Smooth muscle cell (in vitro differentiated cells): ENCODE data around the gene TSPAN33. TPM values are rescaled to one million over a fixed set of nuclear protein-coding genes. Genes with fewer than 3 reads are reported as not detected.

Source experiments
- DNase-seq: peaks from one replicate; lab custom pipeline; 2025; ENCODE audit not compliant: unreplicated experiment; lab: John Stamatoyannopoulos, UW
- H2AFZ ChIP-seq: fragments of 200-600 bp; sonication (generic); 2 replicates; pipeline ENCODE4 v1.6.0; 2016; ENCODE audit warnings: antibody characterized with exemption, low read depth, mild to moderate bottlenecking
- H3F3A ChIP-seq: fragments of 200-600 bp; sonication (generic); 2 replicates; pipeline ENCODE4 v1.6.0; 2017; ENCODE audit warnings: antibody characterized with exemption, low read depth
- H3K27ac ChIP-seq: fragments of 200-600 bp; sonication (generic); 2 replicates; pipeline ENCODE4 v1.5.1; 2016; ENCODE audit warnings: low read depth, mild to moderate bottlenecking
- H3K27me3 ChIP-seq: fragments of 200-600 bp; sonication (generic); 2 replicates; pipeline ENCODE4 v1.6.1; 2016; ENCODE audit warnings: low read depth, mild to moderate bottlenecking
- H3K36me3 ChIP-seq: fragments of 200-600 bp; sonication (generic); 2 replicates; pipeline ENCODE4 v1.5.1; 2016; ENCODE audit warnings: low read depth
- H3K4me1 ChIP-seq: fragments of 200-600 bp; sonication (generic); 2 replicates; pipeline ENCODE4 v1.5.1; 2016; ENCODE audit warnings: low read depth
- H3K4me2 ChIP-seq: fragments of 200-600 bp; sonication (generic); 2 replicates; pipeline ENCODE4 v1.6.0; 2016; ENCODE audit warnings: mild to moderate bottlenecking
- H3K4me3 ChIP-seq: fragments of 200-600 bp; sonication (generic); 2 replicates; pipeline ENCODE4 v1.5.1; 2016; ENCODE audit warnings: mild to moderate bottlenecking
- H3K79me2 ChIP-seq: fragments of 200-600 bp; sonication (generic); 2 replicates; pipeline ENCODE4 v1.6.0; 2016; ENCODE audit warnings: low read depth, mild to moderate bottlenecking
- H3K9ac ChIP-seq: fragments of 200-600 bp; sonication (generic); 2 replicates; pipeline ENCODE4 v1.6.0; 2016; ENCODE audit warnings: low read depth
- H3K9me3 ChIP-seq: fragments of 200-600 bp; sonication (generic); replicated peaks from 2 replicates; pipeline ENCODE4 v1.5.1; 2016; ENCODE audit warnings: low read depth
- H4K20me1 ChIP-seq: fragments of 200-600 bp; sonication (generic); 2 replicates; pipeline ENCODE4 v1.6.0; 2016; ENCODE audit warnings: low read depth
- WGBS: methylation state at CpG from one replicate; pipeline ENCODE4 v1.1.7; 2016; ENCODE audit warnings: low lambda C conversion rate; 5-methylcytosine and 5-hydroxymethylcytosine counted together
- polyA plus RNA-seq: library from polyadenylated mRNA; unstranded; fragments of >200 nt; fragmentation: Nextera tagmentation; extraction: Ambion mirVana; gene quantifications from 2 replicates; pipeline ENCODE4 v1.2.1, GENCODE V29; 2016
- total RNA-seq: library from RNA; depleted of rRNA; stranded (reverse); fragments of >200 nt; gene quantifications from 2 replicates; pipeline ENCODE4 v1.2.3, GENCODE V29; 2014
- TF ChIP-seq, protein P1 (sequence below): fragments of 200-600 bp; sonication (generic); IDR thresholded peaks from 2 replicates; pipeline ENCODE4 v1.5.1; 2017; ENCODE audit warnings: borderline replicate concordance, mild to moderate bottlenecking, antibody characterized with exemption; ENCODE audit not compliant: insufficient read depth, poor library complexity, severe bottlenecking

TSPAN33 gene
- total and polyA plus RNA-seq, 2 experiments from 2014 or later = 1.6 to 2.8 TPM

DNA sequence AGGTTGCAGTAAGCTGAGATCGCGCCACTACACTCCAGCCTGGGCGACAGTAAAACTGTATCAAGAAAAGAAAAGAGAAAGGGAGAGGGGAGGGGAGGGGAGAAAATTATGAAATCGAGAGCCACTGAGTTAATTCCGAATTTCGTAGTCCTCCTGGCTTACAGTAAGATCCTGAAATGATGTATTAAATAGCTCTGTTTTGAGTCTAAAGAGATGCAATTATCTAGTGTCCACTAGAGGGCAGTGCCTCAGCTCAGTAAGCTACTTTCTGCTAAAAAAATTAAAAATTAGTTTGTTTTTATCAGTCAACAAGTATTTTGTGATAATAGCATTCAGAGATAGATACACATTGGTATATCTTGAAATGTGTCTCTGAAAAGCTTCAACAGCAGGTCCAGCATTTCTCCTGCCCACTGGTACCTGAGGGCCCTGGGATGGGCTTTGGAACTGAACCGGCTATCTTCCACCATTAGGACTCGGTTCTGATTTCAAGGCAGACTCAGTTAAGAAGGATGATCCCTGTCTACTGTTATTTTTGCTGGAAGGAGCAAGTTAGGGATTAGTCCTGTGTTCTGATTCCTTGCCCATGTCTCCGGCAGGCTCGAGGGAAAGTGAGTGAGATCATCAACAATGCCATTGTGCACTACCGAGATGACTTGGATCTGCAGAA lies 19.5 kb downstream of the TSPAN33 start:
- WGBS = 67% methylated on average over 11 of the region's 11 CpGs
- Histone ChIP-seq H3K79me2 (no peaks in the 10 kb centered on the region), H3K4me1 (no peaks in the 10 kb centered on the region), H3K4me3 (no peak overlapping the region), H3K9me3 (no peaks in the 10 kb centered on the region), H2AFZ (no peak overlapping the region), H3K4me2 (no peak overlapping the region), H4K20me1 (no peaks in the 10 kb centered on the region), H3K27ac (no peak overlapping the region), H3K36me3 (no peaks in the 10 kb centered on the region), H3K27me3 (no peaks in the 10 kb centered on the region), H3F3A (no peaks in the 10 kb centered on the region), H3K9ac (no peak overlapping the region)
- TF ChIP-seq, protein P1, sequence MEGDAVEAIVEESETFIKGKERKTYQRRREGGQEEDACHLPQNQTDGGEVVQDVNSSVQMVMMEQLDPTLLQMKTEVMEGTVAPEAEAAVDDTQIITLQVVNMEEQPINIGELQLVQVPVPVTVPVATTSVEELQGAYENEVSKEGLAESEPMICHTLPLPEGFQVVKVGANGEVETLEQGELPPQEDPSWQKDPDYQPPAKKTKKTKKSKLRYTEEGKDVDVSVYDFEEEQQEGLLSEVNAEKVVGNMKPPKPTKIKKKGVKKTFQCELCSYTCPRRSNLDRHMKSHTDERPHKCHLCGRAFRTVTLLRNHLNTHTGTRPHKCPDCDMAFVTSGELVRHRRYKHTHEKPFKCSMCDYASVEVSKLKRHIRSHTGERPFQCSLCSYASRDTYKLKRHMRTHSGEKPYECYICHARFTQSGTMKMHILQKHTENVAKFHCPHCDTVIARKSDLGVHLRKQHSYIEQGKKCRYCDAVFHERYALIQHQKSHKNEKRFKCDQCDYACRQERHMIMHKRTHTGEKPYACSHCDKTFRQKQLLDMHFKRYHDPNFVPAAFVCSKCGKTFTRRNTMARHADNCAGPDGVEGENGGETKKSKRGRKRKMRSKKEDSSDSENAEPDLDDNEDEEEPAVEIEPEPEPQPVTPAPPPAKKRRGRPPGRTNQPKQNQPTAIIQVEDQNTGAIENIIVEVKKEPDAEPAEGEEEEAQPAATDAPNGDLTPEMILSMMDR = peak; percentile 93
- no peak for DNase-seq

DNA sequence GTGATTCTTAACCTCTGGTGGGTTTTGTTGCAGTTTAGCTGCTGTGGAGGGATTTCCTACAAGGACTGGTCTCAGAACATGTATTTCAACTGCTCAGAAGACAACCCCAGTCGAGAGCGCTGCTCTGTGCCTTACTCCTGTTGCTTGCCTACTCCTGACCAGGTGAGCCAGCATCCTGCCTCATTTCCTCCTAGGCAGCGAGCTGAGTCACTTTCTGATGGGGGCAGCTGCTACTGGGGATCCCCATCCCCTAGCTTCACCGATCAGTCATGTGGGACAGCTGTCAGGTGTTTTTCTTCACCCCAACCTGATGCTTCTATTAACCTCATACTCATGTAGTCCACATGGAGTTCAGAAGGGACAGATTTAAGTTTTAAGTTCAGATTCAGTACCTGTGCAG lies 22.2 kb downstream of the TSPAN33 start:
- DNase-seq = no peak
- 96% methylated on average over 4 of the region's 4 CpGs for WGBS
- no peaks in the 10 kb centered on the region for H3K9me3 ChIP-seq
- no peak overlapping the region for H3K4me2 ChIP-seq
- H3K27ac ChIP-seq = no peak overlapping the region
- H3F3A ChIP-seq = no peaks in the 10 kb centered on the region
- H3K4me1 ChIP-seq = peaks cover 11% of the 10 kb centered on the region
- H2AFZ ChIP-seq = no peak overlapping the region
- H3K79me2 ChIP-seq = no peaks in the 10 kb centered on the region
- no peaks in the 10 kb centered on the region for H3K36me3 ChIP-seq
- H3K9ac ChIP-seq = no peak overlapping the region
- peaks cover 7% of the 10 kb centered on the region for H3K27me3 ChIP-seq
- H3K4me3 ChIP-seq = no peak overlapping the region
- no peaks in the 10 kb centered on the region for H4K20me1 ChIP-seq
- TF ChIP-seq, protein P1 = no peak

DNA sequence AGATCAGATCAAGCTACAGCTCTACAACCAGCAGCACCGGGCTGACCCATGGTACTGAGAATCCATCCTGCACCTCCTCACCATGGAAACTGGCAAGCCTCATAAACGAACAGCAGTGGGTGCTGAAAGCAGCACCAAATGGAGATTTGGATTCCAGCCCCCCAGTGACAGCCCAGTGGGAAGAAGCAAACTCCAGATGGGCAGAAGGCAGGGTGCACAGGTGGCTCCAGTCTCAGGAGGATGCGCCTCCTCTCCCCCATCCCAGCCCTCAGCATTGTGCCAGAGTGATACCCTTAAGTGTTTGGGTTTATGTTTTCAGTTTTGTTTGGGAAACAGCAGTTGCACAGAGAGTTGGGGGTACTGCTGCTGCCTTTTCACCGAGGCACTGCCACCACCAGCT lies 23.3 kb downstream of the TSPAN33 start:
- DNase-seq = no peak
- H3K27me3 ChIP-seq = peaks cover 7% of the 10 kb centered on the region
- no peaks in the 10 kb centered on the region for H3K9me3 ChIP-seq
- H3K4me3 ChIP-seq = no peak overlapping the region
- no peak overlapping the region for H3K27ac ChIP-seq
- peaks cover 11% of the 10 kb centered on the region for H3K4me1 ChIP-seq
- no peaks in the 10 kb centered on the region for H3K36me3 ChIP-seq
- H3K4me2 ChIP-seq = no peak overlapping the region
- no peak overlapping the region for H3K9ac ChIP-seq
- no peaks in the 10 kb centered on the region for H4K20me1 ChIP-seq
- no peaks in the 10 kb centered on the region for H3F3A ChIP-seq
- no peak overlapping the region for H2AFZ ChIP-seq
- no peaks in the 10 kb centered on the region for H3K79me2 ChIP-seq
- WGBS = 93% methylated on average over 4 of the region's 4 CpGs
- TF ChIP-seq, protein P1 = no peak
